Activated CD8-positive, alpha-beta memory T cell treated with anti-CD3 and anti-CD28 coated beads for 36 hours (primary cell): ENCODE results near the gene MED9. TPM values are rescaled to one million over a fixed set of nuclear protein-coding genes. Genes with fewer than 3 reads are reported as not detected.
"Not testable (repeated sequence)": the region's sequence is repeated elsewhere in the genome, so short reads cannot be mapped to it uniquely, and the experiment has no call there.

Source experiments
- CTCF ChIA-PET: fragments of 350-600 bp; sonication (Branson Sonifier 250); formaldehyde crosslinking; loops from one replicate; lab custom pipeline; 2021; ENCODE audit warnings: antibody characterized with exemption; lab: Charles Lee
- POLR2A ChIA-PET: fragments of 350-600 bp; sonication (Branson Sonifier 250); formaldehyde crosslinking; loops from one replicate; lab custom pipeline; 2021; ENCODE audit warnings: antibody characterized with exemption; lab: Charles Lee
- total RNA-seq, 2 experiments: library from RNA; stranded (reverse); gene quantifications; one replicate each; pipeline ENCODE4 v1.2.3, GENCODE V29; 2021

MED9 gene
- total RNA-seq, 2 experiments from 2014 or later, result 14.2 to 16.0 TPM

- ChIA-PET CTCF (no interaction called here), POLR2A (no interaction called here)
These were observed 28.1 kb upstream of the MED9 start for GRCh38 chr17:17448723-17449122.

GRCh38 chr17:17453088-17453487 is 23.7 kb upstream of the MED9 start:
- ChIA-PET POLR2A (no interaction called here), CTCF (interaction anchor here (0.6 kb wide), 1 partner anchor 17 kb away, joined by 3 read pairs; no protein-coding TSS in a partner anchor)

GRCh38 chr17:17454276-17454675 is 22.5 kb upstream of the MED9 start:
- CTCF ChIA-PET, result no interaction called here
- POLR2A ChIA-PET, result no interaction called here

- POLR2A ChIA-PET, CTCF ChIA-PET: not testable (repeated sequence)
These were observed 22.1 kb upstream of the MED9 start for GRCh38 chr17:17454700-17455099.

GRCh38 chr17:17455173-17455572 is 21.6 kb upstream of the MED9 start:
- ChIA-PET POLR2A (no interaction called here), CTCF (no interaction called here)

- POLR2A ChIA-PET, result no interaction called here
- CTCF ChIA-PET, result no interaction called here
These were observed 20.5 kb upstream of the MED9 start for GRCh38 chr17:17456251-17456650.

GRCh38 chr17:17457680-17458079 is 19.1 kb upstream of the MED9 start:
- POLR2A ChIA-PET, result no interaction called here
- CTCF ChIA-PET, result no interaction called here

- ChIA-PET POLR2A (no interaction called here), CTCF (no interaction called here)
These were observed 16.8 kb upstream of the MED9 start for GRCh38 chr17:17460038-17460437.

- ChIA-PET POLR2A (no interaction called here), CTCF (no interaction called here)
These were observed 14.6 kb upstream of the MED9 start for GRCh38 chr17:17462048-17462824.

GRCh38 chr17:17463821-17464220 is 13.0 kb upstream of the MED9 start:
- ChIA-PET CTCF (no interaction called here), POLR2A (interaction anchor here (0.5 kb wide), 1 partner anchor 285 kb away, joined by 3 read pairs; no protein-coding TSS in a partner anchor)

GRCh38 chr17:17465878-17466277 is 10.9 kb upstream of the MED9 start:
- CTCF ChIA-PET, result interaction anchor here (1.4 kb wide), 1 partner anchor 111 kb away, joined by 4 read pairs; no protein-coding TSS in a partner anchor
- POLR2A ChIA-PET, result not testable (repeated sequence)

GRCh38 chr17:17466511-17466910 is 10.3 kb upstream of the MED9 start:
- ChIA-PET POLR2A (no interaction called here), CTCF (interaction anchor here (1.4 kb wide), 1 partner anchor 112 kb away, joined by 4 read pairs; no protein-coding TSS in a partner anchor)

GRCh38 chr17:17467016-17467415 is 9.8 kb upstream of the MED9 start:
- ChIA-PET POLR2A (no interaction called here), CTCF (interaction anchor here (1.4 kb wide), 1 partner anchor 112 kb away, joined by 4 read pairs; no protein-coding TSS in a partner anchor)

- POLR2A ChIA-PET, result no interaction called here
- CTCF ChIA-PET, result interaction anchor here (0.6 kb wide), 1 partner anchor 260 kb away, joined by 3 read pairs; no protein-coding TSS in a partner anchor
These were observed 9.1 kb upstream of the MED9 start for GRCh38 chr17:17467720-17468119.

GRCh38 chr17:17468217-17469010 is 8.4 kb upstream of the MED9 start:
- CTCF ChIA-PET, result interaction anchor here (0.6 kb wide), 1 partner anchor 261 kb away, joined by 3 read pairs; no protein-coding TSS in a partner anchor
- POLR2A ChIA-PET, result no interaction called here

GRCh38 chr17:17469358-17469757 is 7.4 kb upstream of the MED9 start:
- ChIA-PET CTCF (no interaction called here), POLR2A (no interaction called here)

- ChIA-PET POLR2A (no interaction called here), CTCF (no interaction called here)
These were observed 6.8 kb upstream of the MED9 start for GRCh38 chr17:17469996-17470395.

GRCh38 chr17:17472333-17472920 is 4.4 kb upstream of the MED9 start:
- ChIA-PET CTCF (interaction anchor here (0.6 to 1.5 kb wide), 4 partner anchors 24 to 487 kb away, joined by 3 to 4 read pairs (median 4); partner anchors contain the start of gene RASD1), POLR2A (no interaction called here)

GRCh38 chr17:17474341-17474740 is 2.5 kb upstream of the MED9 start:
- ChIA-PET POLR2A (no interaction called here), CTCF (interaction anchor here (0.6 kb wide), 1 partner anchor 56 kb away, joined by 3 read pairs; no protein-coding TSS in a partner anchor)

GRCh38 chr17:17479209-17479608 is 2.4 kb downstream of the MED9 start:
- POLR2A ChIA-PET, result no interaction called here
- CTCF ChIA-PET, result no interaction called here
